Activated naive CD4-positive, alpha-beta T cell treated with anti-CD3 and anti-CD28 coated beads, Interleukin-2, amount 50 U/mL, for 16 hours (primary cell): Measurements from ENCODE around the gene PLEKHG2.

Experiments
- DNase-seq: peaks from one replicate; pipeline ENCODE4 v3.0.0-alpha.2; 2020

The PLEKHG2 gene

DNA sequence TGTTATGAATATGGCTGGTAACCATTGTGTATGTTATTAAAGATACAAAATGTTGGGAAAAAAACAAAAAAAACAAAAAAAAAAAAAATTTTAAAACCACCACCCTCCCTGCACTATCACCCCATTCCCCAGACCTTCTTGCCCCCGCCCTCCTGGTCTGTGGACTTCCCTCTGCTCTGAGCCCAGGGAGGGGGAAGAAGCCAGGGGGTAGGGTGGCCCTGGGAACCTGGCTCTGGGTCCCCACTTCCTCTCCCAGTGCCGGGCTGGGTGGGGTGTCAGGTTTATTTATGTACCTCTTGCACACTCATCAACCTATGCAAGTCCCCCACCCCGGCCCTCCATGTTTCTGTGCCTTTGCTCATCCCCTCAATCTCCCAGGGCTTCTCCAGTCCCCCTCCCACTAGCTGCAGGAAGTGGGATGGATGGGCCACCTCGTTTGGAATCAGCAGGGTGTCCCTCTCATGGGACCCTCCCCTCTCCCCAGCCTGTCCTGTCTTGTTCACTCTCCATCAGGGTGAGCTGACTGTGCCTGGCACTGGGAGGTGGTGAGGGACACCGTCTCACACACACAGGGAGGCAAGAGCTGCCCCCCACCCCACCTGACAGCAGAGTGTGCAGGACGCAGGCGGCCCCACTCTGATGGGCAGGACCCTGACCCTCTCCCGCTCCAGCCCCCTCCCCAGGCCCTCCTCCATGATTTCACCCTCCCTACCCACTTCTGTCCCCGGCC is 27.5 kb upstream of the PLEKHG2 start:
- no peak for DNase-seq

DNA sequence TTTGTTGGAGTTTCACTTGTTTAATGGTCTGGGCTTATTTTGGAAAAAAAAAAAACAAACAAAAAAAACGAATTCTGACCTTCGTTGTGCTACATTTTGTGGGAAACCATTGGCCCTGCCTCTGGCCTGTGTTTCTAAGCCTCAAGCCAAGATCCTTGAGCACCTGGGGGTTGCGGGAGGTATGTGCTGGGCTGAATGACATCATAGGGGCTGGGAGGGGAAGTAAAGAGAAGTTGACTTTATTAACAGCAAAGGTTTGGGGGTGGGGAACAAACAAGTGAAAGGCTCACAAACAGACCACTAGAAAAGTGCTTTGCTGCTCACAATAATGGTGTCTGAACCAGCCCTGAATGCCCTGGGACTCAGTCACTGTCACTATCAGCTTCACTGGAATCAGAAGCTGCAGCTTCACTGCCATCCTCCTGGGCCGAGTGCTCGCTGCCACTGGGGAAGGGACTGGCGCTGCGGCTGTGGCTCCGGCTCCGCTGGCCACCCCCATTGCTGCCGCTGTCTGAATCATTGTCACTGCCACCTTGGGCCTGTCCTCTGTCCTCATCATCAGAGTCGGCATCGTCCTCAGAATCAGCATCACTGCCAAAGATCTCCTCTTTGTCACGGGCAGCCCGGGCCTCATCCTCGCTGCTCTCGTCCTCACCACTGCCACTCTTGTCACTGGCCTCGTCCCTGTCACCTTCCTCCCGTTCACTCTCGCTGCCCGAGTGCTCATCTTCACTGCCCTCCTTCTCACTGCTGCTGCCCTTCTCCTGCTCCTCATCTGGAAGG is 26.6 kb upstream of the PLEKHG2 start:
- DNase-seq = no peak

DNA sequence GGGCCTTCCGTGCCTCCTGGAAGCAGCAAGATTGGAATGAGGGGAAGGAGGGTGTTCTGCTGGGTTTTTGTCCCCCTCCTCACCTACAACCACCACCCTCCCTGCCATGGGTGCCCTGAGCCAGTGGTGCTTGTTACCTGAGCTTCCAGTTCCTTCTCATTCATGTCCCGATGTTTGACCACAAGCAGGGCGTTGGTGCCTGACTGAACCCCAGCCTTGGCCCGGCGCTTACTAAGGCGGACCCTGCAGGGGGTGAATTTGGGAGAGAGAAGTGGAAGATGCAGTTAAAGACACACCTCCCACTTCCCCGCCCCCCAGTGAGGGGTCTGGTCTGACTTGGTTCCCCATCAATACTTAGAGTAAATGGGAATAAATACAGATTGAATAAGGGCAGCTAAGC is 25.9 kb upstream of the PLEKHG2 start:
- DNase-seq = no peak

DNA sequence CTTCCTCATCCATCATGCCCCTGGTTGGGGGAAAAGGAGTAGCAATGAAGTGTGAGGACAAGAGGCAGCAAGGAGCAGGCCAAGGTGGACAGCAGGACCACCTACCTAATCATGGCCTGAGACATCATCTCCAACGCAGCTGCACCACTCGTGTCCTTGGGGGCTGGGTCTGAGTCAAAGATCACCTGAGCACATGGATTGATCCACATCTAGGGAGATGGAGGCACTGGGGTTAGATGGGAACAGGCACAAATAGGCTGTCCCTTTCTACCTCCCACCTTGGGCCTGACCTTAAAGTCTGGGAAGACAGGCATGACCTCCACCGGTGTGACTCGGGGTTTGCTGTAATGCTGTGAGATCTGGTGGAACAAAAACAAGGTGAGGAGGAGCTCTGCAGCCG is 23.8 kb upstream of the PLEKHG2 start:
- DNase-seq = no peak

DNA sequence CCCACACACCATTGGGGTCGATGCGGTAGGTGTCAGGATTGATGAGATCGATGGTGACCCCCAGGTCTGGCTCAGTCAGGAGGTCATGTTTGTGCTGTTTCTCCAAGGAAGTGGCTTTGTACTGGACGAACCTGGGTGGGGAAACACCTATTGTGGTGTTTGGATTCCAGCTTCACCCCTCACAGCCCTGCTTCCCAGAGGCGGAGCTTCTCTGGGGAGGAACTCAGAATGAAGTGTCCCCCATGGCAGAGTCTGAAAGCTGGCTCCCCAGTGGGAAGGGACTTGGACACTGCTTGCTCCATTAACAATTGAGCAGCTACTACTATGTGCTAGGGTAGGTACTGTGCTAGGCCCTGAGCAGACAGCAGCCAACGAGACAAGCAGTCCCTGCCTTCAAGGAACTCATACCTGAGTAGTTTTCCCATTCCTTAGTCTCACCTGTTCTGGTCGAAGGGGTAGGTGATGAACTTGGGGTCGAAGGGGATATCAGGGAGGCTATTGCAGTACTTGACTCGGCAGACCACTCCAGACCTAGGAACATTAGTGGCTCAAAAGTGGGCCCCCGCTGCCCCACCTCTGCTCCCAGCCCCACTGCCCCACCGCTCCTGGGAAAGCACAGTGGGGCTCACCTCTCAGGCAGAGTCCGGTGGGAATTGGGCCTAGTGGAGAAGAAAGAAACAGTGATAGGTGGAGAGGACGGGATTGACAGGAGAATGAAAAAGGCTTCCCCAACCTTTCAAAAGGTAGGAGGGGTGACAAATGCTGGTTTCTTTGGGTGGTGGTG is 22.6 kb upstream of the PLEKHG2 start:
- DNase-seq = no peak

DNA sequence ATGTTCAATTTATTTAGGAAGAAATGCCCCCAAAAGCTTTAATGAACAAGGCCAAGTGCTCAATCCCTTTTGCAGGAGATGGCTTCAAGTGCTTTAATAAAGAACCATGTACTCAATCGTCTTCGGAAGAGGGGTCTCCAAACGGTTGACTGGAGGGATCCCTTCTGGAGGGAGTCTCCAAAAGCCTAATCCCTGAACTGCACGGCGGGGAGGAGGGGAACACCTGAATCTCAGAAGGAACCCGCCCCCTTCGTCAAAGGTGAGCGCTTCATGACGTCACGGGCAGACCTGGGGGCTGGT is 22.1 kb upstream of the PLEKHG2 start:
- DNase-seq = no peak

DNA sequence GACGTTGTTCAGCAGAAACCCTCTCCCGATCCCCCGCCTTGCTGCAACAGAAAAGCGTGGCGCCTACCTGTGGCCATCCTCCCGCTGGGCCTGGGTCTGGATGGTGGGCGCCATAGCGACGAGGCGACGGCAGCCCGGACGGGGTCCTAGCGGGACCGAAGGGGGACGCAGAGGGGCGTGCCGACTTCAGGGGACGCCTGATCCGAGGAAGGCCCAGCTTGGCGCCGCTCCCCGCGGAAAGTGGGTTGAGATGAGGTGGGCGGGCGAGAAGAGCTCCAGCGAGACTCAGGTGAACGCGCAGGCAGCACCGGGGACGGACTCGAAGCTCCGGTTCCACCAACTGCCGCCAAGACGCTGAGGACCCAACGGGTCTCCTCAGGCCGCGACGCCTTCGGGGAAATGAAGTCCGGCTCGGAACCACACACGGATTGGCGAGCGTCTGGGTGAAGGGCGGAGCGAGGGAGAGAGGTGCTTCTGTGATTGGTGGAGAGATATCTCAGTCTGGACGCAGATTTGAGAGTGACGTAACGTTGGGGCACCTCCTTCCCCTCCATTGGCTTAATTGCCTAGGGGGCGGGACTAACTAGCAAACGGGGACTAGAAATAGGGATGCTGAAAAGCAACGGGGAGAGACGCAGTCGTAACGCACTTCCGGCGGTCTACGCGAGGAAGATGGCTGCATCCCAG is 21.6 kb upstream of the PLEKHG2 start, which contains the start of the genes MED29 and PAF1:
MED29 (plus strand) TSS at position 628 of the 687 bp plus-strand sequence; CDS start at position 673, 45 bp downstream.
PAF1 (minus strand) TSS at position 356 of the 687 bp plus-strand sequence; CDS start at position 114, 242 bp downstream.
- peak; percentile 96 for DNase-seq

DNA sequence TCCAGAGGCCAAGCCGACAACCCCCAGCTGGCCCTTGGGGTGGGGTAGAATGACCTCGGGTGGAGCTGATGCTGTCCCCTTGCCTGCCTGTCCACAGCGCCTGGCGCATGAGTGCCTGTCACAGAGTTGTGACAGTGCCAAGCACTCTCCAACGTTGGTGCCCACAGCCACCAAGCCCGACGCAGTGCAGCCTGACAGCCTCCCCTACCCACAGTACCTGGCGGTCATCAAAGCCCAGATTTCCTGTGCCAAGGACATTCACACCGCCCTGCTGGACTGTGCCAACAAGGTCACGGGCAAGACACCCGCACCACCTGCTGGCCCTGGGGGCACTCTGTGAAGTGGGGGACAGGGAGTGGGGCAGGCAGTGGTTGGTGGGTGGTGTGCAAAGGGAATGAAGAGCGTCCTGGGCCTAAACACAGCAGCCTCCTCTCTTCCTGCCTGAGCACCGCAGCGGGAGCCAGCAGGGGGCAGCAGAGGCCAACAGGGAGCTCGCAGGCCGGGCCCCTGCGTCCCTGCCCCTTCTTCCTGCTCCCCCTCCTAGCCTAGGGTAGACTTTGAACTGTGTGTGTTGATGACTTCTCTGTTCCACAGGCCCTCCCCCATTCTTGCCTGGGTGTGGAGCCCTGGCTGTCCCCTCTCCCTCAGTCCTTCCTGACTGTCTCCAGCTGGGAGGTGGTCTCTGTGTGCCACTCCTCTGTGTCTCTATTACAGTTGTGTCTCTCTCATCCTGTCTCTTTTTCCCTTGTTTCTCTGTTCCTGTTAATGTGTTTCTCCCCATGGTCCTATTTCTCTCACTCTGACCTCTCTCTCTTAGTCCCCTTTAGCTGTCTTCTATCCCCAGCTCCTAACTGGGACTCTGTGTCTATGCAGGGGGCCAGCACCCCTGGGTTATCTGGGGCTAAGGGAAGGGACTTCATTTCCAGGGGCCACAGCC is 14.8 kb upstream of the PLEKHG2 start:
- DNase-seq = peak; percentile 93

DNA sequence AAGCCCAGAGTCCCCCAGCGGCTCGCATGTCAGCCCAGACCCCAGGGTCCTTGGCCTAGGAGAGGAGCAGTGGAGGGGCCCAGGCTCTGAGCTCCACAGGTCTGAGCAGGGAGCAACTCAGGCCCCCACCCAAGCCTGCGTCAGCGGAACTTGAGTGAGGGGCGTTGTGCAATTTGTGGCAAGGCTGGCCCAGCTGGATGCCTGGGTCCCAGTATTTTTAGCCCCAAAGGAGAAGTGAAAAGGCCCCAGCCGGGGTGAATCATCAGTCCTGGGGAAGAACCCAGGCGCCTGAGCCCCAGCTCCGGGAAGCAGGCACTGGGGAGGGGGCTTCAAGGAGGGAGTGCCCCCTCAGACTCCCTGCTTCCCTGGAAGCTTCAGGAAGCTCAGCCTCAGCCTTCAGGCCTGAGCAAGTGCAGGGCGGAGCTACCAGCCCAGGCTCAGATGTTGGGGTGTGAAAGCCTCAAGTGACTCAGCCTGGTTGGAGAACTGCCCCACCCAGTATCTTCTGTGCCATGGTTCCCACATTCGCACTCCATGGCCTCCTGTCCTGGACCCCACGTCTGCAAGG is 14.1 kb upstream of the PLEKHG2 start:
- peak; percentile 44 for DNase-seq

DNA sequence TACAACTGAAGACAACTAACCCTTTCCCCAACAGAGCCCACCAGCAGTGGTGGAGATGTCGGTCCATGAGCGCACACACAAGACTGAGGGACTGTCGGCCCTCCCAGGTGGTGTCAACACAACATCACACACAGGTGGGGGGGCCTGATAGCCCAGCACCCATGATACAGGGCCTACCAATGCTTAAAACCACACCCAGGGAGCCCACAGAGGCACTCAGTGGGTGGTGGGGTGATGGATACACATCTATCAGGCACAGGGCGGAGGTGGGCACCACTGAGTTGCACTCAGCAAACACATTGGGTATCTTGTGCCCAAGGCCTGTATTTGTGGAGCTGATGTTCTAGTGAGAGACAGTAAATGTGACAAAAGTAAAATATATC is 12.8 kb upstream of the PLEKHG2 start:
- no peak for DNase-seq

DNA sequence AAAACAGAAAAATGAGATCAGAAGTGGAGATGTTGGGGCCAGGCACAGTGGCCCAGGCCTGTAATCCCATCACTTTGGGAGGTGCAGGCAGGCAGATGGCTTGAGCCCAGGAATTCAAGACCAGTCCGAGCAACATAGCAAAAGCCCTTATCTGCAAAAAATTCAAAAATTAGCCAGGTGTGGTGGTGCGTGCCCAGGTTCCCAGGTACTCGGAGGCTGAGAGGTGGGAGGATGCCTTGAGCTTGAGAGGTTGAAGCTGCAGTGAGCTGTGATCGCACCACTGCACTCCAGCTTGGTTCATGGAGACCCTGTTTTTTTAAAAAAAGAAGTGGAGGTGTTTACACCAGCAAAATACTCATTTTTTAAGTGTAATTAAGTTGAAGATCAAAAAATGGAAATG is 12.4 kb upstream of the PLEKHG2 start:
- DNase-seq = no peak

DNA sequence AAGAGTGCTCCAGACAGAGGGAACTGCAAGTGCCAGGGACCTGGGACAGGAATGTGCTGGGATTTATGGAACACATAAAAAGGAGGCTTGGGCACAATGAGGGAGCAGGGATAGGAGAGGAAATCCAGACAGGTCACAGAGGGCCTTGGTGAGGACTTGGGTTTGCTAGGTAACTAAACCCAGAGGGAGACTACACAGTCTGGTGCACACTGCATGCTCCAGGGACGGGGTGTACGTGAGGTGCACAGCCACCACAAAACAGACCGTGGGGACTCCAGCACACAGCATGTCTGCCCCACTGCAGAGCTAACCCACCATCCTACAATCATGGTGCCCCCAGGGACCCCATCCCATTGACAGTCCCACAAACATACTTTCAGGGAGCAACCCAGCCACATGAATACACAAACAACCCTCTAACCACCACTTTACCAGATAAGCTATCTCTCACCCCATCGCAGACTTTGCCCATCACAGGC is 11.4 kb upstream of the PLEKHG2 start:
- no peak for DNase-seq

DNA sequence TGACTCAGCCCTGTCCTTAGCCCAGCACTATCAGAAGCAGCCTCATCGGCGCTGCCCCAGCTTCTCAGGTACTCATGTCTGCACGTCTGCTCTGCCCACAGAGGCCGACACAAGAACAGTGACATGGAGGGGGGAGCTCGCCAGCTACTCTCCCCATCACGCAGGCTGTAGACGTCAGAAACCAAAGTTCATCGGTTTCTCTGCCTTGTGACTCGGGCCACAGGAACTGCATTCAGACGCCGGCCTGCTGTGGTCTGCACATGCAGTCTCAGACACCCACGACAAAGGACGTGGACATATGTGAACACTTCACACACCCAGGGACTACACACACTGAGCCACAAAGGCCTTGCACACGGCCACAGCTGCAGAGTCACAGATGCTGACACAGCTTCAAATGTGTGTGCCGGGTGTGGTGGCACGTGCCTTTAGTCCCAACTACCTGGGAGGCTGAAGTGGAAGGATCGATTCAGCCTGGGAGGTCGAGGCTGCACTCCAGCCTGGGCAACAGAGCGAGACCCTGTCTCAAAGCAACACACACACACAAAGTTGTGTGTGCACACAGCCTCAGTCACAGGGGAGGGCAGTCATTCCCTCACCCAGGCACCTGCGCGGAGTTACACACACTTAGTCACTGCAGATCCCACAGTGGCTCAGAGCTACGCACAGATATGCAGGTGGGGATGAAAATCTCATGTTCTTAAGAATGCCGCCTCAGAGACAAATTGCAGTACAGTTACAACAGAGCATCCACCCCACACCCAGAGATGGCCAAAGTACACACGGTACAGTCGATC is 10.7 kb upstream of the PLEKHG2 start:
- peak; percentile 75 for DNase-seq

DNA sequence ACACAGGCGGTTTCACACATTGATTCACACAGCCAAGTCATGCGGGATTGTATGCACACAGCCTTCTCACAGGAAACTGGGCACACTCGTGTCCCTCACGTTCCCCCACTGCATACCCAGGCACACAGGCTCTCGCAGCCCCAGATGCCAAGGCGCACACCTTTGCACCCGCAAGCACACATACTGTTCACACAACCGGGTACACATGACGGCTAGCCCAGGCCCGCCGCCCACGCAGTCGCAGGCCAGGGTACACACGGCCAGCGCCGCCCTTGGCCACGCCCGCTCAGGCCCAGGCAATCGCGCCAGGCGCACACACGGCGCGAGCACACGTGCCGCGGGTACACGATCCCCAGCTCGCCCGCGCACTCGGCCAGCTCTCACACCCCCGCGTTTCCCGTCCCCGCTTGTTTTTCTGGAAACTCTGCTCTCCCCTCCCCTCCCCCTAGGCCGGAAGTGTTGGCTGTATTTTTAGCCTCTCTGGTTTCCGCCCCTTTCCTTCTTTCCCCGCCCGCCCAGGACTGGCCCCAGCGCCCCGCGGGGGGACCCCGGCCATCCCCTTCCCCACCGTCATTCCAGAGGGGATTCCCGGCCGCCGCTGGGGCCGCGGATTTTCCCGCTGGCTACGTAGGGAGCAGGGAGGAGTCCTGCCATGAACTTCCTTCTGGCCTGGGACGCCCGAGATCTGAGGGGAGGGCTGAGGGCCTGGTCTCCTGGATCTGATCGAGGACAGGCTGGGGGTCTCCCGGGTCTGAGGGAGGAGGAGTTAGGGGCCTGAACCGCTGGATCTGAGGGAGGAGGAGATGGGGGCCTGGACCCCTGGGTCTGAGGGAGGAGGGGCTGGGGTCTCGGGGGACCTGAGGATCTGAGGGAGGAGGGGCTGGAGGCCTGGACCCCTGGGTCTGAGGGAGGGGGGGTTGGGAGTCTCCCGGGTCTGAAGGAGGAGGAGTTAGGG is 9.8 kb upstream of the PLEKHG2 start:
- peak; percentile 77 for DNase-seq

DNA sequence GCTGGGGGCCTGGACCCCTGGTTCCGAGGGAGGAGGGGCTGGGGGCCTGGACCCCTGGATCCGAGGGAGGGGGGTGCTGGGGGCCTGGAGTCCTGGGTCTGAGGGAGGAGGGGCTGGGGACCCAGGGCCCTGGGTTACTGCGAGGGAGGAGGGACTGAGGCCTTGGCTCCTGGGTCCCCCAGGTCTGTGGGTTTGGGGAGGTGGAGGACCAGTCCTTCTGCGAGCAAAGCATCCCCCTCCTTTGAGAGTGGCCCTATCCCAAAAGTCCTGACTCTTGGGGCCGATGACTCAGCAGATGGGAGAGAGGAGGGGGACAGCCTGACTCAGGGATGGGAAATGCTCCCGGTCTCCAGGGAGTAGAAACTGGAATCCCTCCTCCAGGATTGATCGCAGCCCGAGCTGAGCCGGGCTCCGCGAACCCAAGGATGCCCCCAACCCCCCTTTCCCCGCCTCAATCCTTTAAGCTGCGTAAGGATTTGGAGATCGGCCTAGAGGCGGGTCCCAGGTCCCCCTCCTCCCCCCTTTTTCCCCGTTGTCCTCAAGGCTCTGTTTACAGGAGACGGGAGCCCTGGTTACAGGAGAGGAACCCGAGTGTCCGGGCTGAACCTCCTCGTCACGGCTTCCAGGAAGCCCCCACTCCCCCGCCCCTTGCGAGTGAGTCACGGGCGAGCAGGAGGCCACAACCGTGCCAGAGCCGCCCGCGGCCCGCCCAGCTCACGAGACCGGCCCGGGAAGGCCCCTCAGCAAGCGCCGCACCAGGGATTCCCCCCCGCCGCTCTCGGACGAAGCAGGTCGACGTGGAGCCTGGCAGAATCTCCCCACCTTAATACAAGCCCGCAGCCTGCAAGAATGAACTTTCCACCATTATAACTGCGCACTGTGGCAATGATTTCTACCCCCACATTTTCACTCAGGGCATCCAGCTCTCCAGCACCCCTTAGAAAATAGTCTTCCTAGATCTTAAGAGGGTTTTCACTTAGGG is 8.8 kb upstream of the PLEKHG2 start:
- DNase-seq = peak; percentile 94

DNA sequence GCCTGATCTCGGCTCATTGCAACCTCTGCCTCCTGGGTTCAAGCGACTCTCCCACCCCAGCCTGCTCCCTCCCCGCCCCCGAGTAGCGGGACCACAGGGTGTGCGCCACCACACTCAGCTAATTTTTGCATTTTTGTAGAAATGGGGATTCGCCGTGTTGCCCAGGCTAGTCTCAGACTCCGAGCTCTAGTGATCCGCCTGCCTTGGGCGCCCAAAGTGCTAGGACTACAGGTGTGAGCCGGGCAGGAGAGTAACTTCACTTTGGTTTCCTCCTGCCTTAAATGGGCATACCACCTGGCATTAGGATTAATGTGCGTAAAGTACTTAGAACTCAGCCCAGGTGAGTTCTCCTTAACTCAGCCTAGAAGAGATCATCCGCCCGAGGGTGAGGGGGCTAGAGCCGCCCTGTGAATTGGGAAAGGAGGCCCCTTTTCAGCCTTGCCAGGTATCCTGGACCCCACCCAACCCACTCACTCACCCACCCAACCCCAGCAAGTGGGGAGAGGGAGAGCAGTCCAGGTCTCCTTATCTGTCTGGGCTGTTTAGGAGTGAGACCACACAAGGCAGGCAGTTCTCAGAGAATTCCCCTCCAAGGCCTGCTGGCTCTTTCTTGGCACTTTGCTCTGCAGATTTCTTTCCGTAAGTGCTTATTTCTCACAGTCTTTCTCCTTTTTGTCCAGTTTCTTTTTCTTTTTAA is 7.1 kb upstream of the PLEKHG2 start:
- no peak for DNase-seq

DNA sequence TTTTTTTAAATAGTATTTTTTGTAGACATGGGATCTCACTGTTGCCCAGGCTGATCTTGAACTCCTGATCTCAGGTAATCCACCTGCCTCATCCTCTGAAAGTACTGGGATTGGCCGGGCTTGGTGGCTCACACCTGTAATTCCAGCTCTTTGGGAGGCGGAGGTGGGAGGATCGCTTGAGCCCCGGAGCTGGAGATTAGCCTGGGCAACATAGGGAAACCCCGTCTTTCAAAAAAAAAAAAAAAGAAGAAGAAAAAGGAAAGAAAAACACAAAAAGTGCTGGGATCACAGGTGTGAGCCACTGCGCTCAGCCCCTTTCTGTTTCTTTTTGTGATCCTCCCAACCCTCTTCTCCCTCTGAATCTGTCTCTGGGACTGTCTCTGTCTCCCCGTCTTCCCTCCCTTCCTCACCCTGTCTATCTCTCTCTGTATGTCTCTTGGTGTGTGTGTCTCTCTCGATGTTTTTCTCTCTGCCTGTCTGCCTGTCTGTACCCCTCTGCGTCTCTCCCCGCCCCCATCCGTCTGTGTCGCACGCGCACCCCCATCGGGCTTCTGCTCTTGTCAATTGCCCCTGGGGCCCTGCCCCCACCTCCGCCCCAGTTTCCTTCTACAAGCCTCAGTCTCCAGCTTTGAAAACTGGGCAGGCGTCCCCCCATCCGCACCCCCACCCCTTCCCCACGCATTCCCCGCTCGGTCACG is 6.4 kb upstream of the PLEKHG2 start:
- DNase-seq = peak; percentile 87
